Tibial artery (tissue), 4 donors: ENCODE measurements around the gene ZBTB5.

Experiments
- DNase-seq, 2 donors: peaks; one replicate each; pipeline ENCODE4 v3.0.0-alpha.2; 2019
- H3K27ac ChIP-seq, 2 donors: fragments of 200-600 bp; sonication (generic) in 1 of 2; 1 replicate in 1 of 2; 2 replicates in 1 of 2; pipeline ENCODE4 v1.5.1; 2018 to 2019; ENCODE audit warnings: mild to moderate bottlenecking in 1 of 2
- H3K27me3 ChIP-seq, 2 donors: fragments of 200-600 bp; sonication (generic) in 1 of 2; one replicate each; pipeline versions ENCODE4 v1.5.1 to v1.6.0; 2016 to 2019
- H3K36me3 ChIP-seq, 3 donors: fragments of 200-600 bp; sonication (generic) in 2 of 3; one replicate each; pipeline ENCODE4 v1.5.1; 2016 to 2019; ENCODE audit warnings: mild to moderate bottlenecking in 2 of 3
- H3K4me1 ChIP-seq, 4 donors: fragments of 200-600 bp; sonication (generic) in 2 of 4; 1 replicate in 3 of 4; 2 replicates in 1 of 4; pipeline ENCODE4 v1.5.1; 2016 to 2019
- H3K4me3 ChIP-seq, 2 donors: fragments of 200-600 bp; sonication (generic) in 1 of 2; 1 replicate in 1 of 2; 2 replicates in 1 of 2; pipeline ENCODE4 v1.5.1; 2018 to 2019; ENCODE audit warnings: mild to moderate bottlenecking in 2 of 2
- H3K9me3 ChIP-seq, 3 donors: fragments of 200-600 bp; sonication (generic) in 1 of 3; one replicate each; pipeline ENCODE4 v1.5.1; 2016 to 2019
- CTCF ChIP-seq, 2 experiments: fragments of 200-600 bp in 1 of 2; fragments of 450-650 bp in 1 of 2; IDR thresholded peaks; one replicate each; pipeline ENCODE4 v1.5.1; 2017 to 2019; ENCODE audit warnings: antibody characterized with exemption in 2 of 2, mild to moderate bottlenecking in 1 of 2, moderate library complexity in 1 of 2
- intact Hi-C: fragments of 100-400 bp; cut with DNase I; formaldehyde crosslinking; loops from one replicate; pipeline ENCODE4 v1.15.0; 2023; ENCODE audit warnings: low total_unique reads

Gene ZBTB5

GRCh38 chr9:37421914-37422288, 43.3 kb downstream of the ZBTB5 start:
- peak overlapping the region; percentile 66 to 94 for H3K4me3 ChIP-seq
- H3K36me3 ChIP-seq, result peaks cover 0 to 15% (median 5%) of the 10 kb centered on the region in 3 donors
- intact Hi-C loops, result loop anchor here (5.0 to 10.0 kb wide), 2 partner anchors 50 to 153 kb away; partner anchors contain the start of gene FBXO10
- peaks cover 0 to 27% (median 25%) of the 10 kb centered on the region in 4 donors for H3K4me1 ChIP-seq
- TF ChIP-seq CTCF (IDR thresholded peaks at IDR 0.05), result no peak
- no peaks in the 10 kb centered on the region for H3K27me3 ChIP-seq
- no peak for DNase-seq
- H3K9me3 ChIP-seq, result no peaks in the 10 kb centered on the region
- H3K27ac ChIP-seq, result peak overlapping the region; percentile 75 to 86

GRCh38 chr9:37420271-37421215, 44.7 kb downstream of the ZBTB5 start:
- DNase-seq, result no peak
- intact Hi-C loops, result loop anchor here (5.0 to 10.0 kb wide), 2 partner anchors 52 to 154 kb away; partner anchors contain the start of gene FBXO10
- Histone ChIP-seq H3K27ac (no peak overlapping the region), H3K4me1 (peaks cover 0 to 27% (median 25%) of the 10 kb centered on the region in 4 donors), H3K36me3 (peaks cover 0 to 2% (median 0%) of the 10 kb centered on the region in 3 donors), H3K9me3 (no peaks in the 10 kb centered on the region), H3K4me3 (no peak overlapping the region), H3K27me3 (no peaks in the 10 kb centered on the region)
- no peak for TF ChIP-seq CTCF (IDR thresholded peaks at IDR 0.05)

GRCh38 chr9:37419204-37419603, 46.0 kb downstream of the ZBTB5 start:
- TF ChIP-seq CTCF (IDR thresholded peaks at IDR 0.05), result no peak
- no peaks in the 10 kb centered on the region for H3K27me3 ChIP-seq
- intact Hi-C loops, result no loop called here
- H3K27ac ChIP-seq, result no peak overlapping the region
- H3K9me3 ChIP-seq, result no peaks in the 10 kb centered on the region
- DNase-seq, result no peak
- no peaks in the 10 kb centered on the region for H3K36me3 ChIP-seq
- no peak overlapping the region for H3K4me3 ChIP-seq
- H3K4me1 ChIP-seq, result peaks cover 0 to 26% (median 23%) of the 10 kb centered on the region in 4 donors

GRCh38 chr9:37417857-37418618, 47.2 kb downstream of the ZBTB5 start:
- H3K9me3 ChIP-seq, result no peaks in the 10 kb centered on the region
- H3K27ac ChIP-seq, result no peak overlapping the region
- no peak for TF ChIP-seq CTCF (IDR thresholded peaks at IDR 0.05)
- H3K36me3 ChIP-seq, result no peaks in the 10 kb centered on the region
- no peak for DNase-seq
- intact Hi-C loops, result no loop called here
- peaks cover 0 to 15% (median 12%) of the 10 kb centered on the region in 4 donors for H3K4me1 ChIP-seq
- no peaks in the 10 kb centered on the region for H3K27me3 ChIP-seq
- no peak overlapping the region for H3K4me3 ChIP-seq

- Histone ChIP-seq H3K9me3 (no peaks in the 10 kb centered on the region), H3K4me3 (no peak overlapping the region), H3K4me1 (peaks cover 0 to 15% (median 12%) of the 10 kb centered on the region in 4 donors), H3K27me3 (no peaks in the 10 kb centered on the region), H3K36me3 (no peaks in the 10 kb centered on the region), H3K27ac (no peak overlapping the region)
- no peak for DNase-seq
- intact Hi-C loops, result no loop called here
- no peak for TF ChIP-seq CTCF (IDR thresholded peaks at IDR 0.05)
Observed at GRCh38 chr9:37417252-37417803, 47.9 kb downstream of the ZBTB5 start.
